Measurements from ENCODE around the gene QRSL1.
"Not testable (repeated sequence)": the region's sequence is repeated elsewhere in the genome, so short reads cannot be mapped to it uniquely, and the experiment has no call there.

The QRSL1 gene

GRCh38 chr6:106685833-106686232 is 56.5 kb downstream of the QRSL1 start:
- DNase-seq = no peak

GRCh38 chr6:106688177-106688951 is 59.0 kb downstream of the QRSL1 start:
- no peak for DNase-seq

GRCh38 chr6:106692112-106692818 is 62.9 kb downstream of the QRSL1 start:
- DNase-seq = peak; percentile 29

- no peak for DNase-seq
Measured at GRCh38 chr6:106692819-106693208, 63.4 kb downstream of the QRSL1 start.

- no peak for DNase-seq
Measured at GRCh38 chr6:106693418-106693817, 64.0 kb downstream of the QRSL1 start.

GRCh38 chr6:106694343-106694742 is 65.0 kb downstream of the QRSL1 start:
- DNase-seq = no peak

GRCh38 chr6:106700581-106700980 is 71.2 kb downstream of the QRSL1 start:
- no peak for DNase-seq

- DNase-seq = not testable (repeated sequence)
Measured at GRCh38 chr6:106701201-106701600, 71.8 kb downstream of the QRSL1 start.

GRCh38 chr6:106702046-106702445 is 72.7 kb downstream of the QRSL1 start:
- DNase-seq = peak; percentile 81

GRCh38 chr6:106702451-106703110 is 73.2 kb downstream of the QRSL1 start:
- DNase-seq = peak; percentile 89

GRCh38 chr6:106704327-106704726 is 74.9 kb downstream of the QRSL1 start:
- no peak for DNase-seq

GRCh38 chr6:106705156-106705555 is 75.8 kb downstream of the QRSL1 start:
- DNase-seq = no peak

GRCh38 chr6:106710580-106710979 is 81.2 kb downstream of the QRSL1 start:
- no peak for DNase-seq

- DNase-seq = no peak
Measured at GRCh38 chr6:106714281-106714680, 84.9 kb downstream of the QRSL1 start.

GRCh38 chr6:106715922-106716321 is 86.5 kb downstream of the QRSL1 start:
- DNase-seq = no peak

GRCh38 chr6:106716966-106717365 is 87.6 kb downstream of the QRSL1 start:
- DNase-seq = no peak
